ENCODE results near the gene ZNF773.

Gene ZNF773

GRCh38 chr19:57537953-57538547, 38.3 kb downstream of the ZNF773 start:
- no peak overlapping the region for H3K9ac ChIP-seq (ENCODE audit: low read length)
- H3K4me1 ChIP-seq (ENCODE audit: low read length): no peaks in the 10 kb centered on the region
- no peak overlapping the region for H2AFZ ChIP-seq (ENCODE audit: low read length)
- H3K79me2 ChIP-seq (ENCODE audit: low read length): no peaks in the 10 kb centered on the region
- no peak for DNase-seq
- TF ChIP-seq CTCF (IDR thresholded peaks at IDR 0.05; ENCODE audit: low read length) (no peak), EZH2phosphoT487 (IDR thresholded peaks at IDR 0.05; ENCODE audit: low read length) (no peak), EZH2 (optimal IDR thresholded peaks at IDR 0.05; ENCODE audit: low read depth, low read length) (no peak)
- no peaks in the 10 kb centered on the region for H3K36me3 ChIP-seq (replicated peaks; ENCODE audit: insufficient read depth, low read length)
- H3K9me2 ChIP-seq (replicated peaks; ENCODE audit: insufficient read depth, low read length): no peaks in the 10 kb centered on the region
- H3K4me2 ChIP-seq (ENCODE audit: low read depth, low read length): no peak overlapping the region
- no peaks in the 10 kb centered on the region; the same call in 1 of the 2 replicates for H3K9me3 ChIP-seq (replicated peaks; ENCODE audit: insufficient read depth, low read length)
- no peak overlapping the region for H3K27ac ChIP-seq (ENCODE audit: low read length)
- H3K27me3 ChIP-seq (replicated peaks; ENCODE audit: insufficient read depth, low read length): no peaks in the 10 kb centered on the region
- no peak overlapping the region for H3K4me3 ChIP-seq (ENCODE audit: low read length)
- no peaks in the 10 kb centered on the region for H4K20me1 ChIP-seq (ENCODE audit: insufficient read depth, low read length)
- H3F3A ChIP-seq (ENCODE audit: insufficient read depth, low read length): no peaks in the 10 kb centered on the region

DNA sequence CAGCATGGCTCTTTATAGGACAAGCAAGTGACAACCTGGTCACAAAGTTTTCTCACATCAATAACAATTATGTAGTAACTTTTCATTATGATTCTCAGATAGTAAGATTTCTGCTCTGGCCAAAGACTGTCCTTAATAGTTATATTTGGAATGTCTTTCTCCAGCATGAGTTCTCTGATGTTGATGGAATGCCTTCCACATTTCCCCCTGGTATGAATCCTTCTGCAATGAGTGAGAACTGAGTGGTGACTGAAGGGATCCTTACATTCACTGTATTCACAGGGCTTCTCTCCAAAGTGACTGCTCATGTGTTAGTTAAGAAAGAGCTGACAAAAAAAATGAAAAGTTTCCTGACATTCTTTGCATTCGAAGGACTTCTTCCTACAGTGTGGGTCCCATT, 46.8 kb downstream of the ZNF773 start:
- H3K27ac ChIP-seq (ENCODE audit: low read length): no peak overlapping the region
- H3K79me2 ChIP-seq (ENCODE audit: low read length): no peaks in the 10 kb centered on the region
- no peak for DNase-seq
- no peaks in the 10 kb centered on the region for H3K9me2 ChIP-seq (replicated peaks; ENCODE audit: insufficient read depth, low read length)
- no peak overlapping the region for H3K4me2 ChIP-seq (ENCODE audit: low read depth, low read length)
- no peaks in the 10 kb centered on the region for H4K20me1 ChIP-seq (ENCODE audit: insufficient read depth, low read length)
- peaks cover 22% of the 10 kb centered on the region for H3K36me3 ChIP-seq (replicated peaks; ENCODE audit: insufficient read depth, low read length)
- no peaks in the 10 kb centered on the region for H3K4me1 ChIP-seq (ENCODE audit: low read length)
- no peak for TF ChIP-seq CTCF (IDR thresholded peaks at IDR 0.05; ENCODE audit: low read length)
- no peak overlapping the region for H2AFZ ChIP-seq (ENCODE audit: low read length)
- H3K4me3 ChIP-seq (ENCODE audit: low read length): no peak overlapping the region
- no peak overlapping the region for H3K9ac ChIP-seq (ENCODE audit: low read length)
- H3K9me3 ChIP-seq (replicated peaks; ENCODE audit: insufficient read depth, low read length): no peaks in the 10 kb centered on the region
- H3F3A ChIP-seq (ENCODE audit: insufficient read depth, low read length): no peaks in the 10 kb centered on the region
- H3K27me3 ChIP-seq (replicated peaks; ENCODE audit: insufficient read depth, low read length): no peaks in the 10 kb centered on the region

GRCh38 chr19:57552432-57552831, 52.7 kb downstream of the ZNF773 start:
- no peak for DNase-seq
- Histone ChIP-seq H3K4me1 (ENCODE audit: low read length) (no peaks in the 10 kb centered on the region), H3K27ac (ENCODE audit: low read length) (no peak overlapping the region), H3K9me2 (replicated peaks; ENCODE audit: insufficient read depth, low read length) (no peaks in the 10 kb centered on the region), H3K4me3 (ENCODE audit: low read length) (no peak overlapping the region), H3K9ac (ENCODE audit: low read length) (no peak overlapping the region), H4K20me1 (ENCODE audit: insufficient read depth, low read length) (no peaks in the 10 kb centered on the region), H3K36me3 (replicated peaks; ENCODE audit: insufficient read depth, low read length) (peaks cover 28% of the 10 kb centered on the region), H2AFZ (ENCODE audit: low read length) (no peak overlapping the region), H3K79me2 (ENCODE audit: low read length) (no peaks in the 10 kb centered on the region), H3F3A (ENCODE audit: insufficient read depth, low read length) (no peaks in the 10 kb centered on the region), H3K9me3 (replicated peaks; ENCODE audit: insufficient read depth, low read length) (no peaks in the 10 kb centered on the region), H3K4me2 (ENCODE audit: low read depth, low read length) (no peak overlapping the region), H3K27me3 (replicated peaks; ENCODE audit: insufficient read depth, low read length) (no peaks in the 10 kb centered on the region)
- TF ChIP-seq EZH2phosphoT487 (IDR thresholded peaks at IDR 0.05; ENCODE audit: low read length): no peak
- TF ChIP-seq EZH2 (optimal IDR thresholded peaks at IDR 0.05; ENCODE audit: low read depth, low read length): no peak
- TF ChIP-seq CTCF (IDR thresholded peaks at IDR 0.05; ENCODE audit: low read length): no peak

All from MM.1S (cell line).